ENCODE data around the gene SPEN. TPM values are rescaled to one million over a fixed set of nuclear protein-coding genes. Genes with fewer than 3 reads are reported as not detected.

SPEN gene
- total RNA-seq, 1 donor from 2014 or later, result 35.0 TPM

- H3K4me3 ChIP-seq (ENCODE audit: insufficient read depth, low read depth, low read length), result peak overlapping the region; percentile 82
- H3K27me3 Mint-ChIP-seq (ENCODE audit: low read depth, unreplicated experiment), result no peaks in the 10 kb centered on the region
- TF ChIP-seq EZH2 (IDR thresholded peaks at IDR 0.05; ENCODE audit: insufficient read depth, low read length) (no peak), CTCF (IDR thresholded peaks at IDR 0.05; ENCODE audit: insufficient read depth, low read depth, low read length) (no peak)
- H3K27ac ChIP-seq (ENCODE audit: low read depth, low read length), result peak overlapping the region; percentile 87
- H3K9me3 ChIP-seq (ENCODE audit: insufficient read depth, low read depth, low read length), result no peaks in the 10 kb centered on the region
- peak overlapping the region; percentile 91 for H3K9ac ChIP-seq (ENCODE audit: low read length)
- no peaks in the 10 kb centered on the region for H3K9me3 Mint-ChIP-seq (ENCODE audit: unreplicated experiment)
- no peaks in the 10 kb centered on the region for H3K36me3 Mint-ChIP-seq (ENCODE audit: low read depth, unreplicated experiment)
- no peak for DNase-seq (ENCODE audit: low read depth)
- peak overlapping the region; percentile 96 for H3K27ac Mint-ChIP-seq (ENCODE audit: unreplicated experiment)
- H3K4me1 Mint-ChIP-seq (ENCODE audit: low read depth, unreplicated experiment), result peaks cover 16% of the 10 kb centered on the region
- no peaks in the 10 kb centered on the region for H3K27me3 ChIP-seq (ENCODE audit: insufficient read depth, low read length)
- no peaks in the 10 kb centered on the region for H3K36me3 ChIP-seq (ENCODE audit: insufficient read depth, low read length)
- no peak for FAIRE-seq
- peaks cover 89% of the 10 kb centered on the region for H3K79me2 ChIP-seq (ENCODE audit: insufficient read depth, low read length)
- no peak overlapping the region for H2AFZ ChIP-seq (ENCODE audit: low read depth, low read length)
- peak overlapping the region; percentile 97 for H3K4me2 ChIP-seq (ENCODE audit: low read length)
- peak overlapping the region; percentile 90 for H3K4me3 Mint-ChIP-seq (ENCODE audit: unreplicated experiment)
- H4K20me1 ChIP-seq (ENCODE audit: insufficient read depth, low read length), result peaks cover 49% of the 10 kb centered on the region
- peaks cover 24% of the 10 kb centered on the region for H3K4me1 ChIP-seq (ENCODE audit: insufficient read depth, low read length)
Observed at GRCh38 chr1:15850471-15851001, 3.0 kb downstream of the SPEN start.

- Histone ChIP-seq H4K20me1 (ENCODE audit: insufficient read depth, low read length) (peaks cover 49% of the 10 kb centered on the region), H3K27ac (ENCODE audit: low read depth, low read length) (peak overlapping the region; percentile 18), H3K4me3 (ENCODE audit: insufficient read depth, low read depth, low read length) (peak overlapping the region; percentile 25)
Observed at GRCh38 chr1:15851210-15852035, 3.9 kb downstream of the SPEN start.

GRCh38 chr1:15852036-15852827 lies 4.7 kb downstream of the SPEN start:
- DNase-seq (ENCODE audit: low read depth), result peak; percentile 29
- no peaks in the 10 kb centered on the region for H3K27me3 Mint-ChIP-seq (ENCODE audit: low read depth, unreplicated experiment)
- Histone ChIP-seq H3K27me3 (ENCODE audit: insufficient read depth, low read length) (no peaks in the 10 kb centered on the region), H3K4me3 (ENCODE audit: insufficient read depth, low read depth, low read length) (no peak overlapping the region), H3K79me2 (ENCODE audit: insufficient read depth, low read length) (peaks cover 95% of the 10 kb centered on the region), H3K36me3 (ENCODE audit: insufficient read depth, low read length) (no peaks in the 10 kb centered on the region), H2AFZ (ENCODE audit: low read depth, low read length) (no peak overlapping the region), H3K9me3 (ENCODE audit: insufficient read depth, low read depth, low read length) (no peaks in the 10 kb centered on the region), H3K4me2 (ENCODE audit: low read length) (peak overlapping the region; percentile 97), H3K27ac (ENCODE audit: low read depth, low read length) (peak overlapping the region; percentile 18), H4K20me1 (ENCODE audit: insufficient read depth, low read length) (peaks cover 56% of the 10 kb centered on the region), H3K9ac (ENCODE audit: low read length) (peak overlapping the region; percentile 59), H3K4me1 (ENCODE audit: insufficient read depth, low read length) (peaks cover 20% of the 10 kb centered on the region)
- peaks cover 16% of the 10 kb centered on the region for H3K4me1 Mint-ChIP-seq (ENCODE audit: low read depth, unreplicated experiment)
- FAIRE-seq, result no peak
- TF ChIP-seq CTCF (IDR thresholded peaks at IDR 0.05; ENCODE audit: insufficient read depth, low read depth, low read length) (no peak), EZH2 (IDR thresholded peaks at IDR 0.05; ENCODE audit: insufficient read depth, low read length) (no peak)
- no peaks in the 10 kb centered on the region for H3K36me3 Mint-ChIP-seq (ENCODE audit: low read depth, unreplicated experiment)
- peak overlapping the region; percentile 8 for H3K27ac Mint-ChIP-seq (ENCODE audit: unreplicated experiment)
- H3K9me3 Mint-ChIP-seq (ENCODE audit: unreplicated experiment), result no peaks in the 10 kb centered on the region
- peak overlapping the region; percentile 57 for H3K4me3 Mint-ChIP-seq (ENCODE audit: unreplicated experiment)

More at GRCh38 chr1:15851210-15852035, 3.9 kb downstream of the SPEN start:
- Mint-ChIP-seq H3K27me3 (ENCODE audit: low read depth, unreplicated experiment) (no peaks in the 10 kb centered on the region), H3K36me3 (ENCODE audit: low read depth, unreplicated experiment) (no peaks in the 10 kb centered on the region), H3K4me3 (ENCODE audit: unreplicated experiment) (peak overlapping the region; percentile 57), H3K27ac (ENCODE audit: unreplicated experiment) (peak overlapping the region; percentile 47), H3K4me1 (ENCODE audit: low read depth, unreplicated experiment) (peaks cover 16% of the 10 kb centered on the region), H3K9me3 (ENCODE audit: unreplicated experiment) (no peaks in the 10 kb centered on the region)
- Histone ChIP-seq H2AFZ (ENCODE audit: low read depth, low read length) (no peak overlapping the region), H3K9ac (ENCODE audit: low read length) (peak overlapping the region; percentile 59), H3K4me1 (ENCODE audit: insufficient read depth, low read length) (peaks cover 24% of the 10 kb centered on the region), H3K79me2 (ENCODE audit: insufficient read depth, low read length) (peaks cover 95% of the 10 kb centered on the region), H3K4me2 (ENCODE audit: low read length) (peak overlapping the region; percentile 97), H3K9me3 (ENCODE audit: insufficient read depth, low read depth, low read length) (no peaks in the 10 kb centered on the region), H3K27me3 (ENCODE audit: insufficient read depth, low read length) (no peaks in the 10 kb centered on the region), H3K36me3 (ENCODE audit: insufficient read depth, low read length) (no peaks in the 10 kb centered on the region)
- peak; percentile 8 for DNase-seq (ENCODE audit: low read depth)
- no peak for TF ChIP-seq EZH2 (IDR thresholded peaks at IDR 0.05; ENCODE audit: insufficient read depth, low read length)
- no peak for FAIRE-seq

All from astrocyte (in vitro differentiated cells and primary cell).